Measurements from ENCODE around the gene BROX. TPM values are rescaled to one million over a fixed set of nuclear protein-coding genes. Genes with fewer than 3 reads are reported as not detected.

BROX gene
- total and polyA plus RNA-seq, 4 donors = 12.4 to 93.8 (median 31.1) TPM

DNA sequence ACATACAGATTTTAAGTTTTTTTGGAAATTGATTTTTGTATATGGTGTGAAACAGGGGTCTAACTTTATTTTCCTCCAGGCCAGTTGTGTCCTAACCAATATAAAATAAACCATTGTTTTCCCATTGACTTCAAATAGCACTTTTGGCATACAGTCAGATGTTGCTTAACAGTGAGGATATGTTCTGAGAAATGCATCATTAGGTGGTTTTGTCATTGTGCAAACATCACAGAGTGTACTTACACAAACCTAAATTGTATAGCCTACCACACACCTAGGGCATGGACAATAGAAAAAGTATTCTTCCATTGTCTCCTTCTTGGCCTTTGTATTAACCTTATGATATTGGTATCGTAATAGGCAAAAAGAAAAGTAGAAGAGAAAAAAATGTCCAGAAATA, 65.1 kb downstream of the BROX start:
- no peaks in the 10 kb centered on the region for H3K27me3 ChIP-seq (ENCODE audit: control insufficient read depth in 3 of 3, insufficient read depth in 3 of 3, low read length in 2 of 3)
- no peaks in the 10 kb centered on the region for H3K36me3 ChIP-seq (ENCODE audit: control insufficient read depth in 4 of 4, insufficient read depth in 4 of 4, low read length in 4 of 4)
- 88 to 97% methylated on average over 1 of the region's 1 CpG for WGBS, 2 donors
- peaks cover 0 to 26% (median 4%) of the 10 kb centered on the region in 5 donors for H3K4me1 ChIP-seq (ENCODE audit: control insufficient read depth in 5 of 5, insufficient read depth in 5 of 5, low read length in 5 of 5)
- no peak overlapping the region for H3K9ac ChIP-seq (ENCODE audit: insufficient read depth in 1 of 2, low read length in 2 of 2)
- DNase-seq (peak in 2 of 3 donors; percentile 65 to 83), ATAC-seq (ENCODE audit: insufficient read depth, low FRiP score) (no peak)
- TF ChIP-seq, protein P1, sequence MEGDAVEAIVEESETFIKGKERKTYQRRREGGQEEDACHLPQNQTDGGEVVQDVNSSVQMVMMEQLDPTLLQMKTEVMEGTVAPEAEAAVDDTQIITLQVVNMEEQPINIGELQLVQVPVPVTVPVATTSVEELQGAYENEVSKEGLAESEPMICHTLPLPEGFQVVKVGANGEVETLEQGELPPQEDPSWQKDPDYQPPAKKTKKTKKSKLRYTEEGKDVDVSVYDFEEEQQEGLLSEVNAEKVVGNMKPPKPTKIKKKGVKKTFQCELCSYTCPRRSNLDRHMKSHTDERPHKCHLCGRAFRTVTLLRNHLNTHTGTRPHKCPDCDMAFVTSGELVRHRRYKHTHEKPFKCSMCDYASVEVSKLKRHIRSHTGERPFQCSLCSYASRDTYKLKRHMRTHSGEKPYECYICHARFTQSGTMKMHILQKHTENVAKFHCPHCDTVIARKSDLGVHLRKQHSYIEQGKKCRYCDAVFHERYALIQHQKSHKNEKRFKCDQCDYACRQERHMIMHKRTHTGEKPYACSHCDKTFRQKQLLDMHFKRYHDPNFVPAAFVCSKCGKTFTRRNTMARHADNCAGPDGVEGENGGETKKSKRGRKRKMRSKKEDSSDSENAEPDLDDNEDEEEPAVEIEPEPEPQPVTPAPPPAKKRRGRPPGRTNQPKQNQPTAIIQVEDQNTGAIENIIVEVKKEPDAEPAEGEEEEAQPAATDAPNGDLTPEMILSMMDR (IDR thresholded peaks at IDR 0.05; ENCODE audit: control extremely low read depth, extremely low read depth) = no peak
- no peak overlapping the region for H3K4me3 ChIP-seq
- H3K27ac ChIP-seq (ENCODE audit: low read depth in 1 of 2, low read length in 1 of 2) = no peak overlapping the region
- no peaks in the 10 kb centered on the region for H3K9me3 ChIP-seq (ENCODE audit: control insufficient read depth in 4 of 4, insufficient read depth in 3 of 4, low read length in 3 of 4)

- H3K9me3 ChIP-seq (ENCODE audit: control insufficient read depth in 4 of 4, insufficient read depth in 3 of 4, low read length in 3 of 4) = no peaks in the 10 kb centered on the region
- peak in 2 of 3 donors; percentile 71 to 85 for DNase-seq
- TF ChIP-seq, protein P1 (IDR thresholded peaks at IDR 0.05; ENCODE audit: control extremely low read depth, extremely low read depth) = no peak
- 37 to 45% methylated on average over 2 of the region's 2 CpGs for WGBS, 2 donors
- H3K36me3 ChIP-seq (ENCODE audit: control insufficient read depth in 4 of 4, insufficient read depth in 4 of 4, low read length in 4 of 4) = no peaks in the 10 kb centered on the region
- no peak for ATAC-seq (ENCODE audit: insufficient read depth, low FRiP score)
- H3K9ac ChIP-seq (ENCODE audit: insufficient read depth in 1 of 2, low read length in 2 of 2) = no peak overlapping the region
- H3K4me1 ChIP-seq (ENCODE audit: control insufficient read depth in 5 of 5, insufficient read depth in 5 of 5, low read length in 5 of 5) = peaks cover 0 to 21% (median 4%) of the 10 kb centered on the region in 5 donors
- no peak overlapping the region for H3K4me3 ChIP-seq
- no peak overlapping the region for H3K27ac ChIP-seq (ENCODE audit: low read depth in 1 of 2, low read length in 1 of 2)
- H3K27me3 ChIP-seq (ENCODE audit: control insufficient read depth in 3 of 3, insufficient read depth in 3 of 3, low read length in 2 of 3) = no peaks in the 10 kb centered on the region
Observed at GRCh38 chr1:222777977-222778376, 65.6 kb downstream of the BROX start.

- Histone ChIP-seq H3K9ac (ENCODE audit: insufficient read depth in 1 of 2, low read length in 2 of 2) (no peak overlapping the region), H3K27me3 (ENCODE audit: control insufficient read depth in 3 of 3, insufficient read depth in 3 of 3, low read length in 2 of 3) (no peaks in the 10 kb centered on the region), H3K27ac (ENCODE audit: low read depth in 1 of 2, low read length in 1 of 2) (no peak overlapping the region), H3K9me3 (ENCODE audit: control insufficient read depth in 4 of 4, insufficient read depth in 3 of 4, low read length in 3 of 4) (no peaks in the 10 kb centered on the region), H3K4me3 (no peak overlapping the region), H3K36me3 (ENCODE audit: control insufficient read depth in 4 of 4, insufficient read depth in 4 of 4, low read length in 4 of 4) (no peaks in the 10 kb centered on the region), H3K4me1 (ENCODE audit: control insufficient read depth in 5 of 5, insufficient read depth in 5 of 5, low read length in 5 of 5) (peaks cover under 1 to 36% (median 23%) of the 10 kb centered on the region in 5 donors)
- 67 to 75% methylated on average over 4 of the region's 4 CpGs for WGBS, 2 donors
- ATAC-seq (ENCODE audit: insufficient read depth, low FRiP score) (no peak), DNase-seq (no peak)
- TF ChIP-seq, protein P1 (IDR thresholded peaks at IDR 0.05; ENCODE audit: control extremely low read depth, extremely low read depth) = no peak
Observed at GRCh38 chr1:222781251-222781650, 68.9 kb downstream of the BROX start.

- no peaks in the 10 kb centered on the region for H3K9me3 ChIP-seq (ENCODE audit: control insufficient read depth in 4 of 4, insufficient read depth in 3 of 4, low read length in 3 of 4)
- H3K4me1 ChIP-seq (ENCODE audit: control insufficient read depth in 5 of 5, insufficient read depth in 5 of 5, low read length in 5 of 5) = peaks cover 1 to 38% (median 23%) of the 10 kb centered on the region in 5 donors
- no peak overlapping the region for H3K4me3 ChIP-seq
- ATAC-seq (ENCODE audit: insufficient read depth, low FRiP score) (no peak), DNase-seq (no peak)
- H3K27ac ChIP-seq (ENCODE audit: low read depth in 1 of 2, low read length in 1 of 2) = no peak overlapping the region
- TF ChIP-seq, protein P1 (IDR thresholded peaks at IDR 0.05; ENCODE audit: control extremely low read depth, extremely low read depth) = no peak
- no peaks in the 10 kb centered on the region for H3K27me3 ChIP-seq (ENCODE audit: control insufficient read depth in 3 of 3, insufficient read depth in 3 of 3, low read length in 2 of 3)
- H3K9ac ChIP-seq (ENCODE audit: insufficient read depth in 1 of 2, low read length in 2 of 2) = no peak overlapping the region
- H3K36me3 ChIP-seq (ENCODE audit: control insufficient read depth in 4 of 4, insufficient read depth in 4 of 4, low read length in 4 of 4) = no peaks in the 10 kb centered on the region
Observed at GRCh38 chr1:222783051-222783450, 70.7 kb downstream of the BROX start.

Data from lung (tissue), 12 donors.